ENCODE results near the gene EGFLAM.
A peak's percentile ranks its signal among the peaks of the same experiment; 100 is the strongest.
"Not testable (repeated sequence)": the region's sequence is repeated elsewhere in the genome, so short reads cannot be mapped to it uniquely, and the experiment has no call there.

The EGFLAM gene

GRCh38 chr5:38323645-38324295 is 65.4 kb downstream of the EGFLAM start:
- peak; percentile 21 for DNase-seq (ENCODE audit: insufficient read length, low spot score)
- no peak for TF ChIP-seq POLR2A (IDR thresholded peaks at IDR 0.05; ENCODE audit: low read depth, low read length)
- no peak for FAIRE-seq

GRCh38 chr5:38329132-38329715 is 70.9 kb downstream of the EGFLAM start:
- FAIRE-seq (peak; percentile 6), DNase-seq (ENCODE audit: insufficient read length, low spot score) (peak; percentile 67)
- no peak for TF ChIP-seq POLR2A (IDR thresholded peaks at IDR 0.05; ENCODE audit: low read depth, low read length)

GRCh38 chr5:38330207-38330606 is 71.8 kb downstream of the EGFLAM start:
- no peak for FAIRE-seq
- no peak for DNase-seq (ENCODE audit: insufficient read length, low spot score)

GRCh38 chr5:38331831-38332230 is 73.5 kb downstream of the EGFLAM start:
- DNase-seq (ENCODE audit: insufficient read length, low spot score) (no peak), FAIRE-seq (no peak)
- no peak for TF ChIP-seq POLR2A (IDR thresholded peaks at IDR 0.05; ENCODE audit: low read depth, low read length)

More at GRCh38 chr5:38330207-38330606, 71.8 kb downstream of the EGFLAM start:
- TF ChIP-seq POLR2A (IDR thresholded peaks at IDR 0.05; ENCODE audit: low read depth, low read length) = no peak

GRCh38 chr5:38333181-38333580 is 74.8 kb downstream of the EGFLAM start:
- FAIRE-seq; DNase-seq (ENCODE audit: insufficient read length, low spot score): not testable (repeated sequence)

GRCh38 chr5:38338455-38338854 is 80.1 kb downstream of the EGFLAM start:
- DNase-seq (ENCODE audit: insufficient read length, low spot score) (no peak), FAIRE-seq (no peak)
- TF ChIP-seq POLR2A (IDR thresholded peaks at IDR 0.05; ENCODE audit: low read depth, low read length) = no peak

- DNase-seq (ENCODE audit: insufficient read length, low spot score) (no peak), FAIRE-seq (no peak)
- no peak for TF ChIP-seq POLR2A (IDR thresholded peaks at IDR 0.05; ENCODE audit: low read depth, low read length)
Observed at GRCh38 chr5:38339446-38339845, 81.1 kb downstream of the EGFLAM start.

- TF ChIP-seq POLR2A (IDR thresholded peaks at IDR 0.05; ENCODE audit: low read depth, low read length) = no peak
- DNase-seq (ENCODE audit: insufficient read length, low spot score) (no peak), FAIRE-seq (no peak)
Observed at GRCh38 chr5:38341056-38341455, 82.7 kb downstream of the EGFLAM start.

GRCh38 chr5:38341641-38342040 is 83.3 kb downstream of the EGFLAM start:
- no peak for TF ChIP-seq POLR2A (IDR thresholded peaks at IDR 0.05; ENCODE audit: low read depth, low read length)
- DNase-seq (ENCODE audit: insufficient read length, low spot score) = no peak

GRCh38 chr5:38342261-38342660 is 83.9 kb downstream of the EGFLAM start:
- DNase-seq (ENCODE audit: insufficient read length, low spot score) (no peak), FAIRE-seq (no peak)
- TF ChIP-seq POLR2A (IDR thresholded peaks at IDR 0.05; ENCODE audit: low read depth, low read length) = no peak

More at GRCh38 chr5:38341641-38342040, 83.3 kb downstream of the EGFLAM start:
- FAIRE-seq = no peak

- TF ChIP-seq POLR2A (IDR thresholded peaks at IDR 0.05; ENCODE audit: low read depth, low read length) = no peak
- no peak for FAIRE-seq
- DNase-seq (ENCODE audit: insufficient read length, low spot score) = no peak
Observed at GRCh38 chr5:38344891-38345290, 86.5 kb downstream of the EGFLAM start.

- no peak for TF ChIP-seq POLR2A (IDR thresholded peaks at IDR 0.05; ENCODE audit: low read depth, low read length)
- no peak for DNase-seq (ENCODE audit: insufficient read length, low spot score)
- no peak for FAIRE-seq
Observed at GRCh38 chr5:38346593-38346992, 88.2 kb downstream of the EGFLAM start.

GRCh38 chr5:38347040-38347763 is 88.8 kb downstream of the EGFLAM start:
- FAIRE-seq (no peak), DNase-seq (ENCODE audit: insufficient read length, low spot score) (peak; percentile 25)
- TF ChIP-seq POLR2A (IDR thresholded peaks at IDR 0.05; ENCODE audit: low read depth, low read length) = no peak

GRCh38 chr5:38347896-38348295 is 89.5 kb downstream of the EGFLAM start:
- no peak for DNase-seq (ENCODE audit: insufficient read length, low spot score)
- no peak for TF ChIP-seq POLR2A (IDR thresholded peaks at IDR 0.05; ENCODE audit: low read depth, low read length)
- no peak for FAIRE-seq
